Activated CD4-positive, alpha-beta T cell treated with anti-CD3 and anti-CD28 coated beads, Interleukin-2, amount 10 ng/mL, durations not matched to agents 7 days and 5 days (primary cell): ENCODE measurements around the gene MMP20. TPM values are rescaled to one million over a fixed set of nuclear protein-coding genes. Genes with fewer than 3 reads are reported as not detected.
"Not testable (repeated sequence)": the region's sequence is repeated elsewhere in the genome, so short reads cannot be mapped to it uniquely, and the experiment has no call there.

ENCODE experiments used
- CTCF ChIA-PET: fragments of 350-600 bp; sonication (Branson Sonifier 250); formaldehyde crosslinking; loops from one replicate; lab custom pipeline; 2021; ENCODE audit warnings: antibody characterized with exemption; lab: Charles Lee
- POLR2A ChIA-PET: fragments of 350-600 bp; sonication (Branson Sonifier 250); formaldehyde crosslinking; loops from one replicate; lab custom pipeline; 2021; ENCODE audit warnings: antibody characterized with exemption; lab: Charles Lee
- DNase-seq: peaks from one replicate; pipeline ENCODE4 v3.0.0-alpha.2; 2020
- H3K27ac Mint-ChIP-seq: one replicate; pipeline ENCODE4 v1.8.0; 2021; ENCODE audit warnings: mild to moderate bottlenecking, moderate library complexity, mixed read lengths
- H3K27me3 Mint-ChIP-seq: one replicate; pipeline ENCODE4 v1.8.0; 2021; ENCODE audit warnings: mixed read lengths
- H3K36me3 Mint-ChIP-seq: one replicate; pipeline ENCODE4 v1.8.0; 2021; ENCODE audit warnings: low read depth, mixed read lengths
- H3K4me1 Mint-ChIP-seq: one replicate; pipeline ENCODE4 v1.8.0; 2021; ENCODE audit warnings: mixed read lengths
- H3K4me3 Mint-ChIP-seq: one replicate; pipeline ENCODE4 v1.8.0; 2021; ENCODE audit warnings: mild to moderate bottlenecking, moderate library complexity, mixed read lengths
- H3K9me3 Mint-ChIP-seq: one replicate; pipeline ENCODE4 v1.8.0; 2021; ENCODE audit warnings: mixed read lengths
- total RNA-seq, 2 experiments: library from RNA; stranded (reverse); gene quantifications; one replicate each; pipeline ENCODE4 v1.2.3, GENCODE V29; 2021

The MMP20 gene
- total RNA-seq, 2 experiments from 2014 or later: not detected

DNA sequence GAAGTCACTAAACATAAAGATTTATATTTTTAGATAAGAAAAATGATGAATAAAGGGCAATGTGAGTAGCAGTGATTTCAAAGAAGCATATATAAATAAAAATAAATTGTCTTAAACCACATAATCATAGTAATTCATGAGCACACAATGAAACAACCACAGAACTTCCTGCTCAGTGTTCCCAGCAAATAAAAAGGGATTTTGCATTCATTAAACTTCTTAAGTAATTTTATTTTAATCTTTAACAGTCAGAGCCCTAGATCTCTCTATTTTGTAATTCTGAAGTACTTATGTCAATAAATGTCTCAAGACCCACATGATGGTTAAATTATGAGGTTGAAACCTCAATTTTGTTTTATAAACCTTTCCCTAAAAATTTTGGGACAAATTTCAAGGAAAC, 14.5 kb upstream of the MMP20 start:
- no peaks in the 10 kb centered on the region for H3K4me1 Mint-ChIP-seq
- ChIA-PET POLR2A (no interaction called here), CTCF (no interaction called here)
- H3K27ac Mint-ChIP-seq: no peak overlapping the region
- DNase-seq: no peak
- no peaks in the 10 kb centered on the region for H3K36me3 Mint-ChIP-seq
- no peaks in the 10 kb centered on the region for H3K9me3 Mint-ChIP-seq
- H3K4me3 Mint-ChIP-seq: no peak overlapping the region
- peaks cover 19% of the 10 kb centered on the region for H3K27me3 Mint-ChIP-seq

GRCh38 chr11:102637731-102638130, 12.6 kb upstream of the MMP20 start:
- CTCF ChIA-PET: no interaction called here

DNA sequence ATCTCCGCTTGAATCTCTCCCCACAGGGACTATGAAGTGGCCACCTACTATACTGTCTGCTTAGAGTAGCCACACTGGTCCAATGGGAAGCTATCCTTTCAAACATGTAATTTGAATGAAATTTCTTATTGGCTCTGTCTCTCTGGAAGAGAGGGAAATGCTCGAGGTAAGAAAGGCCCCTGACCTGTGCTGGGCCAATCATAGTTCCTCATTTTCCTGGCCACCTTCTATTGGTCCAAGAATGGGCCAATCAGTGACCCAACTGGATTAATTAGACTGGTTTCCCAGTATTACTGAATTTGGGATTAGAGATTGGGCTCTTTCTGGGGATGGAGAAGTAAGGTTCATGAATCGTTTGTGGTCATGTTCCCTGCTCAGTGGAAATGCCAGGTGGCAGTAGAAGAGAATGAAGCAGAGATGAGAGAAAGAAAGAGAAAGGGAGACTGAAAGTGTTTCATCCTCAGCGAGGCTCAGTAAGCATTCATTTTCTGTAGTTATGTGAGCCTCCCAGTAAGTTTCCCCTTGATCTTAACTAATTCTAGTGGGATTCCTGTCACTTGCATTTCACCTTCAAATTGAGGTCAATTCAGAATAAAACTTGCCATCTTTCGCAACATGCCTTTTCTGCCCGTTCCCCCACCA, 8.4 kb upstream of the MMP20 start:
- no peaks in the 10 kb centered on the region for H3K4me1 Mint-ChIP-seq
- no peak overlapping the region for H3K4me3 Mint-ChIP-seq
- ChIA-PET POLR2A (no interaction called here), CTCF (no interaction called here)
- H3K27me3 Mint-ChIP-seq: peaks cover 9% of the 10 kb centered on the region
- H3K27ac Mint-ChIP-seq: no peak overlapping the region
- H3K9me3 Mint-ChIP-seq: no peaks in the 10 kb centered on the region
- no peaks in the 10 kb centered on the region for H3K36me3 Mint-ChIP-seq
- DNase-seq: no peak

More at GRCh38 chr11:102637731-102638130, 12.6 kb upstream of the MMP20 start:
- no peak for DNase-seq
- Mint-ChIP-seq H3K4me1 (no peaks in the 10 kb centered on the region), H3K4me3 (no peak overlapping the region), H3K9me3 (no peaks in the 10 kb centered on the region), H3K36me3 (no peaks in the 10 kb centered on the region), H3K27me3 (peaks cover 16% of the 10 kb centered on the region), H3K27ac (no peak overlapping the region)
- POLR2A ChIA-PET: no interaction called here

- no peaks in the 10 kb centered on the region for H3K36me3 Mint-ChIP-seq
- no peak for DNase-seq
- no peak overlapping the region for H3K4me3 Mint-ChIP-seq
- CTCF ChIA-PET: no interaction called here
- H3K4me1 Mint-ChIP-seq: no peaks in the 10 kb centered on the region
- no peaks in the 10 kb centered on the region for H3K9me3 Mint-ChIP-seq
- H3K27ac Mint-ChIP-seq: no peak overlapping the region
- peaks cover 7% of the 10 kb centered on the region for H3K27me3 Mint-ChIP-seq
- POLR2A ChIA-PET: no interaction called here
These were observed 6.9 kb upstream of the MMP20 start for GRCh38 chr11:102632026-102632425.

DNA sequence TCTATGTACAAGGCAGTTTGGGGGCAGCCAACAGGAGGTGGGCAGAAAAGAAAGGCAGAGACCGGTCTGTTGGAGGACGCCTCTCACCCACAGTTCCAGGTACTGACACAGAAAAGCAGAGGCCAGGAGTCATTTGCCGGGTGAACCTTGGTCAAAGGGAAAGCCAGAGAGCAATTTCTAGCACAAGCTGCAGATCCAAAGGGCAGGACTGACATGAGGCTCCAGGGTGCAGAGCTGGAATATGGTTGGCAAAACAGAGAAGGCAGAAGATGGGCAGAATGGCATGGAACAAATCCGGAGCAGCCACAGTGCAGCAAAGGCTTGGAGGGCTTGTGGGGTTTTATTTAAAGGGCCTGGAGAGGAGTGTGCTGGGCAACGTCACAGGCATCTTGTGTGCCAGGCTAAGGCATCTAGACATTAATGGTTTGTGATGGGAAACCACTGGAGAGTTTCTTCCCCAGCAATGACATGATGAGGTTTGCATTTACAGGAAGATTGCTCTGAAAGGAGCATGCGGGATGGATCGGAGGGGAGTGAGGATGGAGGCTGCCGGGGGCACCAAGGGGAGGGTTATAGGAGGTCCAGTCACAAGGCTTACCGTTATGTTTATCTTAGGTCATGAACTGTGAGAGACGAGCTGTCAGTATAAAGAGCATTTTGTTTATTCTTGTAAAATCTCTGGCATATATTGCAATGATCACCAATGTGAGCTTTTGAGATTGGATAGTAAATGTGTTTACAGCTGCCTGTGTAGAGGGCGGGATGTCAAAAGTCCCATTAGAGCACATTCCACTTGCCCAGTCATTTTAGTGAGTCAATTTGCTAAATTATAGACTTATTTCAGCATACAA, 5.7 kb upstream of the MMP20 start:
- DNase-seq: no peak
- POLR2A ChIA-PET: no interaction called here
- H3K27ac Mint-ChIP-seq: no peak overlapping the region
- no peaks in the 10 kb centered on the region for H3K4me1 Mint-ChIP-seq
- no peak overlapping the region for H3K4me3 Mint-ChIP-seq
- H3K9me3 Mint-ChIP-seq: no peaks in the 10 kb centered on the region
- peaks cover 13% of the 10 kb centered on the region for H3K27me3 Mint-ChIP-seq
- CTCF ChIA-PET: no interaction called here
- no peaks in the 10 kb centered on the region for H3K36me3 Mint-ChIP-seq

DNA sequence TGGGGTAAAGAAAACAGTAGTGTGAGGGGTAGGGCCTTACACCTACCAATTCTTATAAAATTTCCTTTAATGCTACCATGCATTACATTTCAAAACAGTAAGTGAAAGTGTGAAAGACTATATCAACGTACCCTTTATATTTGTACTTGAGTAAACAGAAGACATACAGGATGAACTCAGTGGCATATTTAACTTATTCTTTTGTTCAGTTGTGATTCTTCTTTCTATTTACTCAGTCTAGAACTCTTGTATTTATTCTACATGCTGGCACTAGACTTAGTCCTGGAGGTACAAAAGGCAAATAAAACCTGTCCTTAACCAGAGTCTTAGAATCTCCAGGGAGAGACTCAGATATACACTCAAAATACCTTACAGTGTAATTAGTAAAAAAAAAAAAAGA, 4.8 kb upstream of the MMP20 start:
- CTCF ChIA-PET, H3K9me3 Mint-ChIP-seq, H3K4me3 Mint-ChIP-seq, H3K4me1 Mint-ChIP-seq, H3K27ac Mint-ChIP-seq, DNase-seq, POLR2A ChIA-PET, H3K36me3 Mint-ChIP-seq: not testable (repeated sequence)
- H3K27me3 Mint-ChIP-seq: peaks cover 16% of the 10 kb centered on the region

- no peak for DNase-seq
- H3K4me3 Mint-ChIP-seq: no peak overlapping the region
- POLR2A ChIA-PET: no interaction called here
- H3K27me3 Mint-ChIP-seq: peaks cover 16% of the 10 kb centered on the region
- no peaks in the 10 kb centered on the region for H3K9me3 Mint-ChIP-seq
- no peak overlapping the region for H3K27ac Mint-ChIP-seq
- no peaks in the 10 kb centered on the region for H3K36me3 Mint-ChIP-seq
- CTCF ChIA-PET: no interaction called here
- no peaks in the 10 kb centered on the region for H3K4me1 Mint-ChIP-seq
These were observed 1.5 kb upstream of the MMP20 start for GRCh38 chr11:102626676-102627075.

- POLR2A ChIA-PET: no interaction called here
- CTCF ChIA-PET: interaction anchor here (0.7 kb wide), 1 partner anchor 45 kb away, joined by 3 read pairs; no protein-coding TSS in a partner anchor
- H3K36me3 Mint-ChIP-seq: no peaks in the 10 kb centered on the region
- DNase-seq: no peak
- no peak overlapping the region for H3K27ac Mint-ChIP-seq
- H3K4me1 Mint-ChIP-seq: no peaks in the 10 kb centered on the region
- H3K4me3 Mint-ChIP-seq: no peak overlapping the region
- H3K9me3 Mint-ChIP-seq: no peaks in the 10 kb centered on the region
- H3K27me3 Mint-ChIP-seq: peaks cover 16% of the 10 kb centered on the region
These were observed 1.1 kb downstream of the MMP20 start for GRCh38 chr11:102623998-102624397.

- no peaks in the 10 kb centered on the region for H3K4me1 Mint-ChIP-seq
- CTCF ChIA-PET: interaction anchor here (1.2 kb wide), 1 partner anchor 281 kb away, joined by 4 read pairs; no protein-coding TSS in a partner anchor
- no peak overlapping the region for H3K4me3 Mint-ChIP-seq
- POLR2A ChIA-PET: no interaction called here
- DNase-seq: no peak
- no peaks in the 10 kb centered on the region for H3K9me3 Mint-ChIP-seq
- peaks cover 16% of the 10 kb centered on the region for H3K27me3 Mint-ChIP-seq
- H3K36me3 Mint-ChIP-seq: no peaks in the 10 kb centered on the region
- H3K27ac Mint-ChIP-seq: no peak overlapping the region
These were observed 2.0 kb downstream of the MMP20 start for GRCh38 chr11:102623128-102623527.

- DNase-seq: no peak
- Mint-ChIP-seq H3K27me3 (peaks cover 13% of the 10 kb centered on the region), H3K27ac (no peak overlapping the region), H3K4me3 (no peak overlapping the region), H3K4me1 (no peaks in the 10 kb centered on the region), H3K36me3 (no peaks in the 10 kb centered on the region), H3K9me3 (no peaks in the 10 kb centered on the region)
- ChIA-PET CTCF (interaction anchor here (1.2 to 1.3 kb wide), 2 partner anchors 46 to 280 kb away, joined by 3 to 4 read pairs; no protein-coding TSS in a partner anchor), POLR2A (no interaction called here)
These were observed 2.9 kb downstream of the MMP20 start for GRCh38 chr11:102622258-102622657.

DNA sequence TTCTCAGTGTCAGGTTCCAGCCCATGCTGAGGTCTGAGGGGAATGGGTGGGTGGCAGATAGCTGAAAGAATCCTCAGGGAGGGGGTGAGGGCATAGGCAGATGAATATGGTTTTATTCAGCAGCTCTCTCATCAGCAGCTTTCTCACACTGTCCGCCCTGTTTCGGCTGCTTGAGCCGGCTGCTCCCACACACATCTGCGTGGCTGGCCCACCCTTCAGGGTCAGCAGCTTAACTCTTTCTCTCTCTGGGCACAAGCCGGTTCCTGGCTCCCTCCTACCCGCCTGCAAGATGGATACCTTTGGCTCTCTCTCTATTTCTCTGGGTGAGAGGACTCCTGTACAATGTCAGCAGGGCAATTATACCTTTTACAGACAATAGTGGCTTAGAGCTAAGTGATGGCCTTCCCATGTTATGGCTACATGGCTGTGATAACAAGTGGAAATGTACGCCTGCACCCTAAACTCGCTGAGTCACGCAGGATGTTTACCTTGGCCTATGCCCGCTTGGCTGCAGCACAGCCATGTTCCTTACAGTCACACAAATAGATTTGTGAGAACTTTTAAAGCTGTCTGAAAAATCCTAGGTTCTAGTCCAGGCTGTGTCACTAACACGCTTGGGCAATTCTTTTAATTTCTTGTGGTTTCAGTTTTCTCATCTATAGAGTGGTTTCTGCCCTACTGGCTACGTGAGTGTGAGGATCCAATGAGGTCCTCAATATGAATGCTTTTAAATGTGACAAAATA, 4.1 kb downstream of the MMP20 start:
- H3K4me3 Mint-ChIP-seq: no peak overlapping the region
- ChIA-PET CTCF (no interaction called here), POLR2A (no interaction called here)
- H3K36me3 Mint-ChIP-seq: no peaks in the 10 kb centered on the region
- peaks cover 5% of the 10 kb centered on the region for H3K27me3 Mint-ChIP-seq
- H3K9me3 Mint-ChIP-seq: no peaks in the 10 kb centered on the region
- H3K4me1 Mint-ChIP-seq: no peaks in the 10 kb centered on the region
- DNase-seq: no peak
- no peak overlapping the region for H3K27ac Mint-ChIP-seq

DNA sequence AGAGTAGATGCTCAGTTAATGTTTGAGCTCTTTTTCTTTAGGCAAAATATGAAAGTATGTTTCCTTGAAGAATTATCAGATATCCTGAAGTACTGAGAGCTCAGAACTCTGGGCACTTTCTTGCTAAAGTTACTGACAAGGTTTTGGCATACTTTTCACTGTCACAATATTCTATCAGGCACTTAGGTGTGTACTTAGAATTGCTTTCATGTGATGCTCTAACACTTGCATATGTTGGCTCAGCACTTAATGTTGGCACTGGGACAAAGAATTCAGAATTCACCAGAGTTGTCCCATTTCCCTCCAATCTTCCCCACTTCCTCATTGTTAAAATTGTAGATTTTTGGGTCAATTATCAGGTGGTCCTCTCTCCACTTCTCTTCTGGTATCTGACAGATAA, 5.0 kb downstream of the MMP20 start:
- ChIA-PET CTCF (interaction anchor here (0.7 kb wide), 1 partner anchor 312 kb away, joined by 4 read pairs; no protein-coding TSS in a partner anchor), POLR2A (no interaction called here)
- H3K4me1 Mint-ChIP-seq: no peaks in the 10 kb centered on the region
- no peaks in the 10 kb centered on the region for H3K36me3 Mint-ChIP-seq
- no peaks in the 10 kb centered on the region for H3K9me3 Mint-ChIP-seq
- no peak overlapping the region for H3K4me3 Mint-ChIP-seq
- no peak for DNase-seq
- H3K27ac Mint-ChIP-seq: no peak overlapping the region
- no peaks in the 10 kb centered on the region for H3K27me3 Mint-ChIP-seq
